K562 (cell line): ENCODE data around the gene KNDC1. TPM values are rescaled to one million over a fixed set of nuclear protein-coding genes. Genes with fewer than 3 reads are reported as not detected.

Experiments
- ATAC-seq: fragments of 200-7000 bp; cut with Tn5 transposase; 3 replicates; pipeline ENCODE4 v1.9.1; 2020; ENCODE audit warnings: moderate library complexity
- BruUV-seq: library from RNA; stranded (reverse); fragments of 400-500 nt; replicated peaks from 2 replicates; lab custom pipeline; 2021; lab: Mats Ljungman, UMichigan
- CTCF ChIA-PET: fragments of 300-600 bp; formaldehyde crosslinking; extraction: SDS; loops from one replicate; lab custom pipeline; 2021; ENCODE audit warnings: low intra/inter-chr PET ratio; lab: Yijun Ruan, JAX
- POLR2A ChIA-PET: fragments of 300-600, 350-650 bp; sonication (Branson Sonifier 250); formaldehyde crosslinking; extraction: SDS; loops from one replicate; lab custom pipeline; 2021; ENCODE audit warnings: antibody characterized with exemption, inconsistent platforms; lab: Yijun Ruan, JAX
- DNase-seq, 4 experiments: peaks; one replicate each; pipeline versions ENCODE4 v3.0.0 to v3.0.0-alpha.2; 2011 to 2018; ENCODE audit warnings: low spot score in 3 of 4, mixed read lengths in 3 of 4; ENCODE audit errors: extremely low read depth in 1 of 4
- FAIRE-seq: peaks from 2 replicates; lab custom pipeline; 2011; peaks lifted over from hg19 to GRCh38; lab: Jason Lieb, UNC
- H2AFZ ChIP-seq: 2 replicates; pipeline ENCODE4 v1.6.0; 2011; ENCODE audit warnings: low read depth, low read length, control low read depth, inconsistent platforms
- H3K27ac ChIP-seq: fragments of 200-600 bp; 3 replicates; pipeline ENCODE4 v1.8.0; 2011; ENCODE audit warnings: low read depth, mild to moderate bottlenecking, control low read depth, inconsistent platforms, low read length, moderate library complexity, mixed read lengths; ENCODE audit errors: extremely low read depth
- H3K27me3 ChIP-seq, 2 experiments: fragments of 300-600 bp in 1 of 2; 2 replicates in 1 of 2; 3 replicates in 1 of 2; pipeline versions ENCODE4 v1.6.0 to v1.8.0; 2011; ENCODE audit warnings: inconsistent platforms in 2 of 2, low read length in 2 of 2, mild to moderate bottlenecking in 1 of 2, mixed read lengths in 1 of 2, moderate library complexity in 1 of 2; ENCODE audit not compliant: control insufficient read depth in 2 of 2, insufficient read depth in 2 of 2
- H3K36me3 ChIP-seq: fragments of 300-600 bp; 3 replicates; pipeline ENCODE4 v1.8.0; 2011; ENCODE audit warnings: mild to moderate bottlenecking, low read length, inconsistent platforms; ENCODE audit not compliant: control insufficient read depth, insufficient read depth
- H3K4me1 ChIP-seq, 2 experiments: fragments of 200-600 bp in 1 of 2; replicated peaks in 1 of 2; 2 replicates in 1 of 2; 3 replicates in 1 of 2; pipeline versions ENCODE4 v1.5.1 to v1.8.0; 2011; ENCODE audit warnings: inconsistent platforms in 2 of 2, low read length in 2 of 2, mild to moderate bottlenecking in 1 of 2, mixed read lengths in 1 of 2, moderate library complexity in 1 of 2; ENCODE audit not compliant: control insufficient read depth in 2 of 2, insufficient read depth in 2 of 2
- H3K4me2 ChIP-seq: 2 replicates; pipeline ENCODE4 v1.6.1; 2011; ENCODE audit warnings: low read length, control low read depth, inconsistent platforms, mixed read lengths; ENCODE audit not compliant: insufficient read depth
- H3K4me3 ChIP-seq: fragments of 200-600 bp; sonication (generic), shearing (Covaris generic); 2 replicates; pipeline ENCODE4 v1.5.1; 2016; ENCODE audit warnings: control low read depth, inconsistent platforms
- H3K79me2 ChIP-seq: fragments of 200-600 bp; 3 replicates; pipeline ENCODE4 v1.8.0; 2011; ENCODE audit warnings: low read length, inconsistent platforms; ENCODE audit not compliant: control insufficient read depth, insufficient read depth
- H3K9ac ChIP-seq, 2 experiments: 2 replicates each; pipeline versions ENCODE4 v1.6.0 to v1.6.1; 2011; ENCODE audit warnings: low read depth in 2 of 2, low read length in 2 of 2, control low read depth in 1 of 2, inconsistent platforms in 1 of 2, mild to moderate bottlenecking in 1 of 2, mixed read lengths in 1 of 2; ENCODE audit not compliant: insufficient read depth in 1 of 2
- H3K9me1 ChIP-seq: one replicate; pipeline ENCODE4 v1.6.0; 2011; ENCODE audit warnings: inconsistent platforms, mild to moderate bottlenecking, low read length, moderate library complexity; ENCODE audit not compliant: control insufficient read depth, insufficient read depth
- H3K9me3 ChIP-seq: replicated peaks from 2 replicates; pipeline ENCODE4 v1.5.1; 2011; ENCODE audit warnings: low read depth, low read length, inconsistent platforms; ENCODE audit not compliant: control insufficient read depth, insufficient read depth
- H4K20me1 ChIP-seq: replicated peaks from 2 replicates; pipeline ENCODE4 v1.6.1; 2011; ENCODE audit warnings: low read length, inconsistent platforms, mixed read lengths; ENCODE audit not compliant: control insufficient read depth, insufficient read depth
- CC2D1A ChIP-seq: fragments of 450-650 bp; IDR thresholded peaks from 2 replicates; pipeline ENCODE4 v1.6.1; 2017; ENCODE audit warnings: mild to moderate bottlenecking
- CSDE1 ChIP-seq, 2 experiments: fragments of 450-650 bp; IDR thresholded peaks; 2 replicates each; pipeline ENCODE4 v1.6.1; 2016; ENCODE audit warnings: mild to moderate bottlenecking in 1 of 2
- GTF2E2 ChIP-seq: fragments of 200-800 bp; sonication (Bioruptor generic); IDR thresholded peaks from 2 replicates; pipeline ENCODE4 v1.6.1; 2016; ENCODE audit warnings: missing genetic modification characterization, missing compliant biosample characterization
- KAT8 ChIP-seq: fragments of 450-650 bp; IDR thresholded peaks from 2 replicates; pipeline ENCODE4 v1.6.1; 2016; ENCODE audit warnings: low read depth, mild to moderate bottlenecking
- MYC ChIP-seq, 2 experiments: fragments of 250-450 bp in 1 of 2; sonication (Bioruptor Pico) in 1 of 2; IDR thresholded peaks; 2 replicates each; pipeline versions ENCODE4 v1.5.1 to v1.6.1; 2012 to 2021; ENCODE audit warnings: low read depth in 2 of 2, borderline replicate concordance in 1 of 2, improper control_type of control experiment in 1 of 2, low read length in 1 of 2, mild to moderate bottlenecking in 1 of 2, moderate library complexity in 1 of 2
- MYNN ChIP-seq, 2 experiments: sonication (generic); formaldehyde crosslinking in 1 of 2; IDR thresholded peaks; 2 replicates each; pipeline versions ENCODE4 v1.5.0 to v1.6.1; 2016 to 2020; ENCODE audit warnings: antibody characterized with exemption in 1 of 2, missing genetic modification reagents in 1 of 2
- NR3C1 ChIP-seq: sonication (generic); formaldehyde crosslinking; IDR thresholded peaks from 2 replicates; pipeline ENCODE4 v1.8.1; 2022; ENCODE audit warnings: missing genetic modification reagents
- POLR2B ChIP-seq: fragments of 450-650 bp; IDR thresholded peaks from 2 replicates; pipeline ENCODE4 v1.6.1; 2018; ENCODE audit warnings: low read depth; ENCODE audit not compliant: partially characterized antibody
- SMARCA4 ChIP-seq: fragments of 450-650 bp; IDR thresholded peaks from 2 replicates; pipeline ENCODE4 v1.6.1; 2016
- ZFX ChIP-seq: sonication (generic); formaldehyde crosslinking; IDR thresholded peaks from 2 replicates; pipeline ENCODE4 v1.8.0; 2022; ENCODE audit warnings: mild to moderate bottlenecking, missing genetic modification reagents, moderate library complexity
- ZNF764 ChIP-seq: fragments of 250-450 bp; sonication (Bioruptor Pico); IDR thresholded peaks from 2 replicates; pipeline ENCODE4 v1.4.0; 2020; ENCODE audit warnings: low read depth, mild to moderate bottlenecking, moderate library complexity
- WGBS: fragments of 100-300 bp; shearing (Covaris generic); methylation state at CpG from one replicate; pipeline ENCODE4 v1.1.6; 2016; ENCODE audit warnings: low coverage, mixed read lengths; ENCODE audit not compliant: insufficient coverage; ENCODE audit errors: missing lambda C conversion rate; 5-methylcytosine and 5-hydroxymethylcytosine counted together
- in situ Hi-C: fragments of 300-500 bp; cut with MboI; formaldehyde crosslinking; loops from 4 replicates; pipeline ENCODE4 v1.15.0; 2018; ENCODE audit warnings: inconsistent platforms, mixed read lengths
- intact Hi-C: fragments of 100-400 bp; cut with micrococcal nuclease; formaldehyde crosslinking; loops from 2 replicates; pipeline ENCODE4 v1.14.2; 2022
- polyA plus RNA-seq, 8 experiments: library from polyadenylated mRNA; depleted of rRNA in 4 of 8; stranded (reverse) in 5 of 8; unstranded in 3 of 8; fragments of >200 nt; fragmentation: Nextera tagmentation in 2 of 8; fragmentation: Illumina TruSeq in 1 of 8; extraction: Ambion mirVana in 2 of 8; extraction: Trizol in 1 of 8; gene quantifications; 2 replicates each; pipeline versions ENCODE4 v1.2.1 to v1.2.3, GENCODE V29; 2011 to 2014; ENCODE audit warnings: inconsistent platforms in 1 of 8, missing spikeins in 1 of 8
- total RNA-seq, 7 experiments: library from RNA; depleted of rRNA in 6 of 7; stranded (reverse); fragments of >200 nt in 6 of 7; fragmentation: Illumina TruSeq in 2 of 7; extraction: Trizol in 2 of 7; gene quantifications; 2 replicates each; pipeline versions ENCODE4 v1.2.1 to v1.2.3, GENCODE V29; 2011 to 2021; ENCODE audit warnings: low replicate concordance in 1 of 7
- TF ChIP-seq, protein P1 (sequence below): fragments of 250-450 bp; sonication (Bioruptor Pico); IDR thresholded peaks from 2 replicates; pipeline ENCODE4 v1.5.0; 2020; ENCODE audit warnings: mild to moderate bottlenecking
- TF ChIP-seq, protein P2 (sequence below): fragments of 450-650 bp; formaldehyde crosslinking; IDR thresholded peaks from 2 replicates; pipeline ENCODE4 v1.4.0; 2020; ENCODE audit warnings: mild to moderate bottlenecking, moderate library complexity
- TF ChIP-seq, protein P3 (sequence below), 3 experiments: fragments of 200-800 bp in 1 of 3; sonication (Bioruptor generic) in 1 of 3; sonication (generic) in 1 of 3; formaldehyde crosslinking in 1 of 3; IDR thresholded peaks; 2 replicates each; pipeline versions ENCODE4 v1.6.1 to v1.8.0; 2016 to 2022; ENCODE audit warnings: mild to moderate bottlenecking in 2 of 3, missing compliant biosample characterization in 2 of 3, missing genetic modification characterization in 2 of 3, missing genetic modification reagents in 1 of 3

The KNDC1 gene
- total and polyA plus RNA-seq, 9 of the 15 experiments (the other 6 are each of a cell fraction or from before 2014, with no cell fraction given) = 0.07 to 0.26 (median 0.11) TPM; not detected in 6

DNA sequence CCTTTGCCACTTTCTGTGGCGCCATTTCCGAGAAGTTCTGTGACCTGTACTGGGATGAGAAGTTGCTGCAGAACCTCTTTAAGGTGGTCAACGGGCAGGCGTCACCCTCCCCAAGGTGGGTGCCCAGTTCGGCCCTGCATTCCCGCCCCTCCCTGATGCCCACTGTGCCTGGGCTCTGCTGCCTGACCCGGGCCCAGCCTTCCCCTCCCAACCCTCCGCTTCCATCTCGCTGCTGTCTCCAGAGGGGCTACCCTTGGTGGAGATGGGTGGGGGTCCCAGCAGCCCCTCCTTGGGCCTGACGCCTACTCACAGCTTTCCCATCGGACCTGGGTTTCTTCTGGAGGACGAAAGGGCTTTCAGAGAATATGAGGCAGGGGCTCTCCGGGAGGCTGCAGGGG, 39.5 kb downstream of the KNDC1 start:
- H3K36me3 ChIP-seq = no peaks in the 10 kb centered on the region
- in situ Hi-C loops (no loop called here), intact Hi-C loops (no loop called here)
- H3K9ac ChIP-seq = no peak overlapping the region
- no peaks in the 10 kb centered on the region for H3K9me3 ChIP-seq
- H3K4me1 ChIP-seq = peaks cover 0 to 82% of the 10 kb centered on the region in 2 experiments; a peak in 2 of 5 replicates
- no TSS peak for BruUV-seq
- peaks cover 14 to 78% of the 10 kb centered on the region in 2 experiments; a peak in 4 of 5 replicates for H3K27me3 ChIP-seq
- ATAC-seq (no peak), FAIRE-seq (no peak), DNase-seq (no peak)
- H3K4me3 ChIP-seq = no peak overlapping the region
- TF ChIP-seq KAT8 (no peak), ZNF764 (no peak), SMARCA4 (no peak), POLR2B (no peak), MYC (IDR thresholded peaks at IDR 0.05; ENCODE audit: low read depth, low read length) (no peak), MYC (CRISPR knock-in tag; IDR thresholded peaks at IDR 0.05; ENCODE audit: borderline replicate concordance, low read depth) (no peak), CSDE1 (IDR thresholded peaks at IDR 0.05) (no peak), NR3C1 (CRISPR knock-in tag) (no peak), CC2D1A (no peak), GTF2E2 (no peak), ZFX (CRISPR knock-in tag) (no peak), MYNN (IDR thresholded peaks at IDR 0.05) (no peak), MYNN (CRISPR knock-in tag; IDR thresholded peaks at IDR 0.05) (no peak)
- TF ChIP-seq, protein P1, sequence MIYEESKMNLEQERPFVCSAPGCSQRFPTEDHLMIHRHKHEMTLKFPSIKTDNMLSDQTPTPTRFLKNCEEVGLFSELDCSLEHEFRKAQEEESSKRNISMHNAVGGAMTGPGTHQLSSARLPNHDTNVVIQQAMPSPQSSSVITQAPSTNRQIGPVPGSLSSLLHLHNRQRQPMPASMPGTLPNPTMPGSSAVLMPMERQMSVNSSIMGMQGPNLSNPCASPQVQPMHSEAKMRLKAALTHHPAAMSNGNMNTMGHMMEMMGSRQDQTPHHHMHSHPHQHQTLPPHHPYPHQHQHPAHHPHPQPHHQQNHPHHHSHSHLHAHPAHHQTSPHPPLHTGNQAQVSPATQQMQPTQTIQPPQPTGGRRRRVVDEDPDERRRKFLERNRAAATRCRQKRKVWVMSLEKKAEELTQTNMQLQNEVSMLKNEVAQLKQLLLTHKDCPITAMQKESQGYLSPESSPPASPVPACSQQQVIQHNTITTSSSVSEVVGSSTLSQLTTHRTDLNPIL = no peak
- TF ChIP-seq, protein P2, sequence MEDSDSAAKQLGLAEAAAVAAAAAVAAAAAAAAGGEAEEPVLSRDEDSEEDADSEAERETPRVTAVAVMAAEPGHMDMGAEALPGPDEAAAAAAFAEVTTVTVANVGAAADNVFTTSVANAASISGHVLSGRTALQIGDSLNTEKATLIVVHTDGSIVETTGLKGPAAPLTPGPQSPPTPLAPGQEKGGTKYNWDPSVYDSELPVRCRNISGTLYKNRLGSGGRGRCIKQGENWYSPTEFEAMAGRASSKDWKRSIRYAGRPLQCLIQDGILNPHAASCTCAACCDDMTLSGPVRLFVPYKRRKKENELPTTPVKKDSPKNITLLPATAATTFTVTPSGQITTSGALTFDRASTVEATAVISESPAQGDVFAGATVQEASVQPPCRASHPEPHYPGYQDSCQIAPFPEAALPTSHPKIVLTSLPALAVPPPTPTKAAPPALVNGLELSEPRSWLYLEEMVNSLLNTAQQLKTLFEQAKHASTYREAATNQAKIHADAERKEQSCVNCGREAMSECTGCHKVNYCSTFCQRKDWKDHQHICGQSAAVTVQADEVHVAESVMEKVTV (CRISPR knock-in tag) = no peak
- TF ChIP-seq, protein P3, sequence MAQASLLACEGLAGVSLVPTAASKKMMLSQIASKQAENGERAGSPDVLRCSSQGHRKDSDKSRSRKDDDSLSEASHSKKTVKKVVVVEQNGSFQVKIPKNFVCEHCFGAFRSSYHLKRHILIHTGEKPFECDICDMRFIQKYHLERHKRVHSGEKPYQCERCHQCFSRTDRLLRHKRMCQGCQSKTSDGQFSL (CRISPR knock-in tag; IDR thresholded peaks at IDR 0.05) = no peak
- TF ChIP-seq, protein P3 (tag; IDR thresholded peaks at IDR 0.05) = no peak
- CTCF ChIA-PET = no interaction called here
- no peak overlapping the region for H3K4me2 ChIP-seq
- H3K9me1 ChIP-seq = no peaks in the 10 kb centered on the region
- H4K20me1 ChIP-seq = no peaks in the 10 kb centered on the region
- WGBS = 1% methylated on average over 10 of the region's 13 CpGs
- H2AFZ ChIP-seq = no peak overlapping the region
- H3K79me2 ChIP-seq = no peaks in the 10 kb centered on the region
- POLR2A ChIA-PET = no interaction called here
- no peak overlapping the region for H3K27ac ChIP-seq
